Osteocyte (in vitro differentiated cells): Measurements from ENCODE around the gene KIRREL3. TPM values are rescaled to one million over a fixed set of nuclear protein-coding genes. Genes with fewer than 3 reads are reported as not detected.

Experiments used
- DNase-seq: peaks from one replicate; pipeline ENCODE4 v3.0.0; 2021; ENCODE audit warnings: mixed read lengths; ENCODE audit not compliant: unreplicated experiment; ENCODE audit errors: extremely low spot score
- H3K27ac Mint-ChIP-seq: one replicate; pipeline ENCODE4 v1.8.0; 2021; ENCODE audit warnings: mild to moderate bottlenecking, mixed read lengths; ENCODE audit not compliant: unreplicated experiment
- H3K27me3 Mint-ChIP-seq: one replicate; pipeline ENCODE4 v1.8.0; 2021; ENCODE audit warnings: mixed read lengths; ENCODE audit not compliant: unreplicated experiment
- H3K36me3 Mint-ChIP-seq: one replicate; pipeline ENCODE4 v1.8.0; 2021; ENCODE audit warnings: mixed read lengths; ENCODE audit not compliant: unreplicated experiment
- H3K4me1 Mint-ChIP-seq: one replicate; pipeline ENCODE4 v1.8.0; 2021; ENCODE audit warnings: mixed read lengths; ENCODE audit not compliant: unreplicated experiment
- H3K4me3 Mint-ChIP-seq: one replicate; pipeline ENCODE4 v1.8.0; 2021; ENCODE audit warnings: mild to moderate bottlenecking, moderate library complexity, mixed read lengths; ENCODE audit not compliant: unreplicated experiment
- H3K9me3 Mint-ChIP-seq: one replicate; pipeline ENCODE4 v1.8.0; 2021; ENCODE audit warnings: mixed read lengths; ENCODE audit not compliant: unreplicated experiment
- total RNA-seq: library from RNA; stranded (reverse); gene quantifications from 2 replicates; pipeline ENCODE4 v1.2.1, GENCODE V29; 2021
- TF ChIP-seq, protein P1 (sequence below): fragments of 200-600 bp; sonication (generic); IDR thresholded peaks from 2 replicates; pipeline ENCODE4 v1.5.0; 2021; ENCODE audit warnings: antibody characterized with exemption, mild to moderate bottlenecking, moderate library complexity

The KIRREL3 gene
- total RNA-seq, 1 donor from 2014 or later: 1.2 TPM

DNA sequence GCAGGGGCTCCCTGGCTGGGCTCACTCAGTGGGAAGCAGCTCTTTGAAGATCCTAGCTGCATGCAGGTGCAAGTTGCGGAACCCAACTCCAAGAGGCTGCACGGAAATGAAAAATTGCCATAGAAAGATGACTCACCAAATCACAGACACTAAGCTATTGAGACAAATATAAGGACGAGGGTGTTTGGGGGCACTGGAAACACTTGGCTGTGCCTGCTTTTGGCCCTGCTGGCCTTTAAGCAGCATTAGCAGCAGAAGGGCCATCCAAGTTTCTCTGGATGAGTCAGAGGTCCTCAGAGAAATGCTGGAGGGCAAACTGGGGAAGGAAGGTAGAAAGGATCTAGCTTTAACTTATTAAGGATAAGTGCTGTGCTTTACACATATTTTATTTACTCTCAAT, 282.3 kb downstream of the KIRREL3 start:
- Mint-ChIP-seq H3K27me3 (no peaks in the 10 kb centered on the region), H3K4me1 (peaks cover 6% of the 10 kb centered on the region), H3K27ac (no peak overlapping the region), H3K36me3 (no peaks in the 10 kb centered on the region), H3K4me3 (no peak overlapping the region), H3K9me3 (no peaks in the 10 kb centered on the region)
- TF ChIP-seq, protein P1, sequence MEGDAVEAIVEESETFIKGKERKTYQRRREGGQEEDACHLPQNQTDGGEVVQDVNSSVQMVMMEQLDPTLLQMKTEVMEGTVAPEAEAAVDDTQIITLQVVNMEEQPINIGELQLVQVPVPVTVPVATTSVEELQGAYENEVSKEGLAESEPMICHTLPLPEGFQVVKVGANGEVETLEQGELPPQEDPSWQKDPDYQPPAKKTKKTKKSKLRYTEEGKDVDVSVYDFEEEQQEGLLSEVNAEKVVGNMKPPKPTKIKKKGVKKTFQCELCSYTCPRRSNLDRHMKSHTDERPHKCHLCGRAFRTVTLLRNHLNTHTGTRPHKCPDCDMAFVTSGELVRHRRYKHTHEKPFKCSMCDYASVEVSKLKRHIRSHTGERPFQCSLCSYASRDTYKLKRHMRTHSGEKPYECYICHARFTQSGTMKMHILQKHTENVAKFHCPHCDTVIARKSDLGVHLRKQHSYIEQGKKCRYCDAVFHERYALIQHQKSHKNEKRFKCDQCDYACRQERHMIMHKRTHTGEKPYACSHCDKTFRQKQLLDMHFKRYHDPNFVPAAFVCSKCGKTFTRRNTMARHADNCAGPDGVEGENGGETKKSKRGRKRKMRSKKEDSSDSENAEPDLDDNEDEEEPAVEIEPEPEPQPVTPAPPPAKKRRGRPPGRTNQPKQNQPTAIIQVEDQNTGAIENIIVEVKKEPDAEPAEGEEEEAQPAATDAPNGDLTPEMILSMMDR: no peak
- DNase-seq: no peak

- Mint-ChIP-seq H3K27ac (no peak overlapping the region), H3K27me3 (no peaks in the 10 kb centered on the region), H3K36me3 (no peaks in the 10 kb centered on the region), H3K9me3 (no peaks in the 10 kb centered on the region), H3K4me3 (no peak overlapping the region), H3K4me1 (peaks cover 6% of the 10 kb centered on the region)
- TF ChIP-seq, protein P1: peak; percentile 64
- no peak for DNase-seq
Observed at GRCh38 chr11:126716456-126717083, 284.0 kb downstream of the KIRREL3 start.

GRCh38 chr11:126713806-126714205, 286.8 kb downstream of the KIRREL3 start:
- TF ChIP-seq, protein P1: no peak
- Mint-ChIP-seq H3K4me3 (no peak overlapping the region), H3K4me1 (peaks cover 2% of the 10 kb centered on the region), H3K36me3 (no peaks in the 10 kb centered on the region), H3K27me3 (no peaks in the 10 kb centered on the region), H3K27ac (no peak overlapping the region), H3K9me3 (no peaks in the 10 kb centered on the region)
- DNase-seq: no peak

GRCh38 chr11:126711977-126712625, 288.5 kb downstream of the KIRREL3 start:
- no peak for DNase-seq
- Mint-ChIP-seq H3K4me3 (no peak overlapping the region), H3K9me3 (no peaks in the 10 kb centered on the region), H3K27me3 (no peaks in the 10 kb centered on the region), H3K27ac (no peak overlapping the region), H3K36me3 (no peaks in the 10 kb centered on the region), H3K4me1 (peaks cover 3% of the 10 kb centered on the region)
- TF ChIP-seq, protein P1: no peak

DNA sequence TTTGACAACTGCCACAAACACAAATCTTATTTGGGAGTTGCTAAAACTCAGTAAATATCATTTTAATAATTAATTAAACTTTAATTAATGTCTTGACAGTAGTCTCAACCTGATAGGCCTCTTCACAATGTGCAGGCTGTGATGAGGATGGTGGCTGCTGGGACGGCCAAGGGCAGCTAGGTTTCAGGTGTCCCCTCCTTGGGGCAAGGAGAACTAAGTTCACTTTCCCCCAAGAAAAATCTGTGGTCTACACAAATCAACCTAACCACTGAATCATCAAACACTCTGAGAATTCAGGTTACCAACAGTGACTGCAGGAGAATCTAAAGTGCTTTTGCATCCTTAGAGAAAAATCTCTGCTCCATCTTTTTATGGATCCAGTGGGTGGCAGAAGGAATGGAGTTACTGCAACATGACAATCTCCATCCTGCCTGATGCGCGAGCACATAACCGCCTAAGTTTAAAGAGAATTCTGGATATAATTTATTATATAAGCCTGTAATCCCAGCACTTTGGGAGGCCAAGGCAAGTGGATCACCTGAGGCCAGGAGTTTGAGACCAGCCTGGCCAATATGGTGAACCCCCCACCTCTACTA, 289.7 kb downstream of the KIRREL3 start:
- Mint-ChIP-seq H3K27me3 (no peaks in the 10 kb centered on the region), H3K36me3 (no peaks in the 10 kb centered on the region), H3K9me3 (no peaks in the 10 kb centered on the region), H3K27ac (no peak overlapping the region), H3K4me3 (no peak overlapping the region), H3K4me1 (peaks cover 3% of the 10 kb centered on the region)
- DNase-seq: no peak
- TF ChIP-seq, protein P1: no peak
